Camera-type eye (tissue), 1 donor: ENCODE results near the gene VPS4B. TPM values are rescaled to one million over a fixed set of nuclear protein-coding genes. Genes with fewer than 3 reads are reported as not detected.

Source experiments
- total RNA-seq: library from RNA; depleted of rRNA; stranded (reverse); fragments of >200 nt; gene quantifications from one replicate; pipeline ENCODE4 v1.2.3, GENCODE V29; 2014

Gene VPS4B
- total RNA-seq = 41.8 TPM

DNA sequence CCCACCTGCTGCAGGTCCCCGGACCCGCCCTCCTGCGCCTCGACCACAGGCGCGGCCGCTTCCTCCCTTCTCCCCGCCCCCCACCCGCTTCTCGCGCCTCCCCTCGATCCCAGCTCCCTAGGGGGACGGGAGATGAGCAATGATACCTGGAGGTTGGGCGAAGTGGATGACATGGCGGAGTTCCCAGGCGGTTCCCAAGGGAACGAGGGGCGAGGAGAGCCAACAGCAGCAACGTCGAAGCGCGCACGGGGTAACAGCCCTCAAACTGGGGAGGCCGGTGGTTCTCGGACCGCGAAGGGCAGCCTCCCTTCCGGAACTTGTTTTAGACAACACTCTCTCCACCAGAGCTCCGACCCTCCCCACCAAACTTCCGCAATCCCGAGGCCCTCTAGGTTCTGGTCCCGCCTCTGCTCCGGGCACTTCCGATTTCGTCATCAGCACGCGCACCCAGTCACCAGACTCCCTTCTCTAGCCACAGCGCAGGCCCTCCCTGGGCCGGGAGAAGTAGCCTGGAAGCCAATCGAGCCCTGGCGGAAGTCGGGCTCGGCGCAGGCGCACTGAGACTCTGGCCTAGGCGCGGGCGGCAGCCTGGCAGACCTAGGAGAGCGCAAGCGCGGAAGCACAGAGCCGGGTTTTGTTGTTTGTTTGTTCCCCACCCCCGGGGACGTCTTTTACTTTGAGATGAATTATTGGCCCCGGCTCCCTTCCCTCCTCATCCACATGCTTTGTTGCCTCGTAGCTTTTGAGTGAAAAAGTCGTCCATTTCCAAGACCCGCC lies at the start of gene VPS4B:
VPS4B (minus strand) TSS at position 390 of the 777 bp plus-strand sequence; CDS start at position 173, 217 bp downstream.

DNA sequence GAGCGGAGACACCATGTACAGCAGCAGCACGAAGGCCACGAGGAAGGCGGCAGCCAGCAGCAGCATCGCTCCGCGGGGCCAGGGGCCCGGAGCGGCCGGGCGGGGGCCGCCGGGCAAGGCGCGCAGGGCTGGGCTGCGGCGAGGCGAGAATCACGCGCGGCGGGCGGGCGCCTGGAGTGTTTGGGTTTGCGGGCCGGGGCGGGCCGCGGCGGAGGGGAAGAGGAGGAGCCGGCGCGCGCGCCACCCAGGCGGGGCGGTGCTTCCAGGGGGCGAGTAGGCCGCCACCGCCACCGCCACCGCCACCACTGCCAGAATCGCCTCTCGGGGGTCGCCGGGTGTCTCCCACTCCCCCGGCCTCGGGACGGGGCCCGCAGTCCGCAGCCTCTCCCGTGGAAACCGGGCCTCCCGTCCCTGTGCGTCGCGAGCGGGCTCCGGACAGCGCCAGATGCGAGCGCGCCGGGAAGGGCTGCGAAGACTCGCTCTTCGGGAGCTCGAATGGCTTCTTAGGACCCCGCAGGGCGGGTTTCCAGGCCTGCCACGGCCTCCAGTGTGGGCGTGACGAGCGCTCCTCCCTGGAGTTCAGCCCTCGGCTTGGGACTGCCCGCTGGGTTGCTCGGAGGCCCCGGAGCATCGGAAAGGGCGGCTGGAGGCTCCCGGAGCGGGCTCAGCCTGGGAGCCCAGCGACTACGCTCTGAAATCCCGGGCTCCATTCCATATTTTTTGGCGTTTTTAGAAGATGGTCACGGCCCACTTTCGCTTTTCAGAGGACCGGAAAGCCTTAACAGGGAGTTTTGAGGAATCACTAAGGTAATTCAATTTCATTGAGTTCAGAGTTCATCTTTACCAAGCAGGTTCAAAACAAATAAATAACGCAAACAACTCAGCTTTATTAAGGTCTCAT lies 55.0 kb downstream of the VPS4B start, which contains the start of gene KDSR:
KDSR (minus strand) TSS at position 154 of the 901 bp plus-strand sequence; CDS start at position 66, 88 bp downstream.

Other genes with a start within 250 kb of the VPS4B start
- gene BCL2, start 102.7 kb downstream of the VPS4B start, total RNA-seq = 34.4 TPM
- gene KDSR, start 55.3 kb downstream of the VPS4B start, total RNA-seq = 37.7 TPM
- gene SERPINB5, start 54.5 kb upstream of the VPS4B start, total RNA-seq = 6.3 TPM
- gene SERPINB12, start 119.9 kb upstream of the VPS4B start, total RNA-seq = not detected
- 0.33 TPM for gene SERPINB13, start 164.9 kb upstream of the VPS4B start, total RNA-seq
- not detected for gene SERPINB4, start 221.8 kb upstream of the VPS4B start, total RNA-seq
- not detected for gene SERPINB3, start 239.4 kb upstream of the VPS4B start, total RNA-seq